Brain microvascular endothelial cell (primary cell): ENCODE data around the gene PF4V1.

Experiments
- DNase-seq: peaks from one replicate; pipeline ENCODE4 v3.0.0-alpha.2; 2020
- H3K27ac ChIP-seq: fragments of 250-450 bp; sonication (Bioruptor Pico); 2 replicates; pipeline ENCODE4 v1.5.1; 2020; ENCODE audit warnings: mild to moderate bottlenecking, moderate library complexity
- H3K27me3 ChIP-seq: fragments of 250-450 bp; sonication (Bioruptor Pico); replicated peaks from 2 replicates; pipeline ENCODE4 v1.5.1; 2020; ENCODE audit warnings: mild to moderate bottlenecking
- H3K36me3 ChIP-seq: fragments of 250-450 bp; sonication (Bioruptor Pico); replicated peaks from 2 replicates; pipeline ENCODE4 v1.5.1; 2020; ENCODE audit warnings: mild to moderate bottlenecking
- H3K4me3 ChIP-seq: 2 replicates; pipeline ENCODE4 v1.5.1; 2011; ENCODE audit warnings: low read depth, mild to moderate bottlenecking, control low read depth, low read length, moderate library complexity
- CTCF ChIP-seq: IDR thresholded peaks from 2 replicates; pipeline ENCODE4 v1.5.1; 2011; ENCODE audit warnings: low read depth, mild to moderate bottlenecking, moderate library complexity, low read length, control low read depth, inconsistent platforms; ENCODE audit errors: missing control alignments
- in situ Hi-C: cut with HindIII; loops from 2 replicates; pipeline ENCODE4 v1.10.0; 2017; ENCODE audit warnings: low sequenced_read_pairs, low pct_ligation_motif_present

Gene PF4V1

GRCh38 chr4:73891326-73891725, 38.2 kb downstream of the PF4V1 start:
- H3K27me3 ChIP-seq = no peaks in the 10 kb centered on the region
- no peak for TF ChIP-seq CTCF
- H3K4me3 ChIP-seq = no peak overlapping the region
- H3K27ac ChIP-seq = peak overlapping the region; percentile 46
- no peaks in the 10 kb centered on the region for H3K36me3 ChIP-seq
- DNase-seq = no peak
- in situ Hi-C loops = no loop called here

GRCh38 chr4:73891739-73892405, 38.8 kb downstream of the PF4V1 start:
- no peak for TF ChIP-seq CTCF
- in situ Hi-C loops = no loop called here
- Histone ChIP-seq H3K36me3 (no peaks in the 10 kb centered on the region), H3K4me3 (no peak overlapping the region), H3K27me3 (no peaks in the 10 kb centered on the region), H3K27ac (peak overlapping the region; percentile 46)
- no peak for DNase-seq

DNA sequence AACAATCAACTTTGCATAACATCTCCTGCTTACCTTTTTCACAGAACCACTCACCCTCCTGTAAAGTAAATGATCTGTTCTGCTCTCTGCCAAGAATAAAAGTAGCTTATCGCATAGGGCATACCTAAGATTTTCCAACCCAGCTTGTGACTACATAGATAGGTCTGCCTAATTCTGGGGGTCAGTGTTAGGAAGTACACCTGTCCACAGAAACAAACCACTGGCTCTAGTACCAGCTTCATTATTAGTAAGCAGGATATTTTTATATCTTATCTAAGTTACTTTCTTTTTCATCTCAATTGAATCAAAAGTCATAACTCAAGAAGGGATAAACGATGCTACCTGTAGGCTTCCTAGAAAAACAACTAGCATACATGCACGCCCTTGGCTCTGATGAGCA, 39.9 kb downstream of the PF4V1 start:
- Histone ChIP-seq H3K27me3 (no peaks in the 10 kb centered on the region), H3K36me3 (no peaks in the 10 kb centered on the region), H3K27ac (no peak overlapping the region), H3K4me3 (no peak overlapping the region)
- no peak for TF ChIP-seq CTCF
- no peak for DNase-seq
- in situ Hi-C loops = no loop called here

DNA sequence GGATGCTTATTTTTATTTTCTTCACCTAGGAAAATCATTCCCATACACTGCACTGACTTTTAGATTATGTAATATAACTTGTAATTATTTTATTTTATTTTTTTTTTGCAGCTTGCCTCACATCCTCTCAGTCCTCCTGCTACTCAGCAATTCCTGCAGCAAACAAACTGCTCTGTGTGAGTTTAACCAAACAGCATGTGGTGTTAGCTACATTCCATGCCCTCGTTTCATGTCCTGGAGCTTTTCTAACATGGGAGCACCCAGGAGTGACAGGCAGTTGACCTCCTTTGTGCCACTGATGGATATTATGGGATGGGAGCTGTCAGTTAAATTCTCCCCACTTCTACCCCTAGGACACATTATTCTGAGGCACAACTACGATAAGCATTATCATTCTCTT, 40.9 kb downstream of the PF4V1 start:
- in situ Hi-C loops = no loop called here
- no peaks in the 10 kb centered on the region for H3K27me3 ChIP-seq
- H3K36me3 ChIP-seq = no peaks in the 10 kb centered on the region
- no peak for DNase-seq
- no peak overlapping the region for H3K27ac ChIP-seq
- H3K4me3 ChIP-seq = no peak overlapping the region
- TF ChIP-seq CTCF = no peak

GRCh38 chr4:73895201-73896175, 42.4 kb downstream of the PF4V1 start:
- no peak for TF ChIP-seq CTCF
- in situ Hi-C loops = no loop called here
- Histone ChIP-seq H3K27me3 (no peaks in the 10 kb centered on the region), H3K4me3 (no peak overlapping the region), H3K27ac (no peak overlapping the region), H3K36me3 (no peaks in the 10 kb centered on the region)
- DNase-seq = peak; percentile 59
